LNCaP clone FGC (cell line): ENCODE measurements around the gene PLA2G2A.
"Not testable (repeated sequence)": the region's sequence is repeated elsewhere in the genome, so short reads cannot be mapped to it uniquely, and the experiment has no call there.

Experiments used
- DNase-seq: peaks from one replicate; pipeline ENCODE4 v3.0.0-alpha.2; 2011; ENCODE audit warnings: low read depth
- H3K4me3 ChIP-seq: 2 replicates; pipeline ENCODE4 v1.5.1; 2011; ENCODE audit warnings: mild to moderate bottlenecking, low read depth, low read length, control low read depth
- TF ChIP-seq, protein P1 (sequence below): IDR thresholded peaks from 2 replicates; pipeline ENCODE4 v1.5.1; 2012; ENCODE audit warnings: mild to moderate bottlenecking; ENCODE audit not compliant: control insufficient read depth, insufficient read depth; ENCODE audit errors: extremely low read depth

PLA2G2A gene

DNA sequence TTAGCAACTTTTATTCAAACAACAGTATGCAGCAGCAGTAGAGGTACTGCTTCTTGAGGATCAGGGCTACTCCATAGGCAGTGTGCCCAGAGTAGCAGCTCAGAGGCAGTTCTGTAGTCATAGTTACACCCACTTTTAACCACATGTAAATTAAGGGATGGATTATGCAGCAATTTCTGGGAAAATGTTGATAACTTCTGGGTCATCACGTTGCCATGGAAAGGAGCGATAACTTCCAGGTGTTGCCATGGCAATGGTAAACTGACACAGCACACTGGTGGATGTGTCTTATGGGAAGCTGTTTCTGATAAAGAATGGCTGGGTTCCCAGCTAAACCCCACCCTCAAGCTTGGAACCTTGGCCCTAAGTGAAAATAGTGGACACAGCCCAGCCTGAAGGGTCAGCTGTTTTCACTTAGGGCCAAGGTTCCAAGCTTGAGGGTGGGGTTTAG lies 29.0 kb upstream of the PLA2G2A start:
- TF ChIP-seq, protein P1, sequence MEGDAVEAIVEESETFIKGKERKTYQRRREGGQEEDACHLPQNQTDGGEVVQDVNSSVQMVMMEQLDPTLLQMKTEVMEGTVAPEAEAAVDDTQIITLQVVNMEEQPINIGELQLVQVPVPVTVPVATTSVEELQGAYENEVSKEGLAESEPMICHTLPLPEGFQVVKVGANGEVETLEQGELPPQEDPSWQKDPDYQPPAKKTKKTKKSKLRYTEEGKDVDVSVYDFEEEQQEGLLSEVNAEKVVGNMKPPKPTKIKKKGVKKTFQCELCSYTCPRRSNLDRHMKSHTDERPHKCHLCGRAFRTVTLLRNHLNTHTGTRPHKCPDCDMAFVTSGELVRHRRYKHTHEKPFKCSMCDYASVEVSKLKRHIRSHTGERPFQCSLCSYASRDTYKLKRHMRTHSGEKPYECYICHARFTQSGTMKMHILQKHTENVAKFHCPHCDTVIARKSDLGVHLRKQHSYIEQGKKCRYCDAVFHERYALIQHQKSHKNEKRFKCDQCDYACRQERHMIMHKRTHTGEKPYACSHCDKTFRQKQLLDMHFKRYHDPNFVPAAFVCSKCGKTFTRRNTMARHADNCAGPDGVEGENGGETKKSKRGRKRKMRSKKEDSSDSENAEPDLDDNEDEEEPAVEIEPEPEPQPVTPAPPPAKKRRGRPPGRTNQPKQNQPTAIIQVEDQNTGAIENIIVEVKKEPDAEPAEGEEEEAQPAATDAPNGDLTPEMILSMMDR, result no peak
- no peak overlapping the region for H3K4me3 ChIP-seq

DNA sequence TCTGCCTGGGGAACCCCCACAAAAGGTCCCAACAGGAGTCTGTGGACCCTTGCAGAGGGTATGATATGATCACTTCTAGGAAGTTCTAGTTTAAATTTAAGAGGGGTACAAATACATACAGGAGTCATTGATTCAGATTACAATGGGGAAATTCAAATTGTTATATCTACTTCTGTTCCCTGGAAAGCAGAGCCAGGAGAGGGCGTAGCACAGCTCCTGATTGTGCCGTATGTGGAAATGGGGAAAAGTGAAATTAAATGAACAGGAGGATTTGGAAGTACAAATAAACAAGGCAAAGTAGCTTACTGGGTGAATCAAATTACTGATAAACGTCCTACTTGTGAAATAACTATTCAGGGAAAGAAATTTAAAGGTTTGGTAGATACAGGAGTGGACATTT lies 19.4 kb upstream of the PLA2G2A start:
- DNase-seq, H3K4me3 ChIP-seq: not testable (repeated sequence)

More for the DNA sequence above, 29.0 kb upstream of the PLA2G2A start:
- DNase-seq, result no peak

GRCh38 chr1:19990689-19991088 lies 11.3 kb upstream of the PLA2G2A start:
- H3K4me3 ChIP-seq, result no peak overlapping the region
- TF ChIP-seq, protein P1, result no peak

DNA sequence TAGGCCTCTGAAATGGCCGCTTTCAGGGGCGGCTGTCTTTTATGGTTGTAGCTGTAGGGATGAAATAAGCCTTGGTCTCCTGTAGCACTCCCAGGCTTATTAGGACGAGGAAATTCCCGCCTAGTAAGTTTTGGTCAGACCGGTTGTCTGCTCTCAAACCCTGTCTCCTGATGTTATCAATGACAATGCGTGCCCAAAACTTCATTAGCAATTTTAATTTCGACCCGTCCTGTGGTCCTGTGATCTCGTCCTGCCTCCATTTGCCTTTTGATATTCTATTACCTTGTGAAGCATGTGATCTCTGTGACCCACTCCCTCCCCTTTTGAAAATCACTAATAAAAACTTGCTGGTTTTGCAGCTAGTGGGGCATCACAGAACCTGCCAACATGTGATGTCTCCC lies 10.8 kb upstream of the PLA2G2A start:
- DNase-seq, H3K4me3 ChIP-seq: not testable (repeated sequence)

More at GRCh38 chr1:19990689-19991088, 11.3 kb upstream of the PLA2G2A start:
- DNase-seq, result no peak

GRCh38 chr1:19988267-19989006 lies 9.0 kb upstream of the PLA2G2A start:
- no peak for DNase-seq
- TF ChIP-seq, protein P1, result no peak
- H3K4me3 ChIP-seq, result no peak overlapping the region

DNA sequence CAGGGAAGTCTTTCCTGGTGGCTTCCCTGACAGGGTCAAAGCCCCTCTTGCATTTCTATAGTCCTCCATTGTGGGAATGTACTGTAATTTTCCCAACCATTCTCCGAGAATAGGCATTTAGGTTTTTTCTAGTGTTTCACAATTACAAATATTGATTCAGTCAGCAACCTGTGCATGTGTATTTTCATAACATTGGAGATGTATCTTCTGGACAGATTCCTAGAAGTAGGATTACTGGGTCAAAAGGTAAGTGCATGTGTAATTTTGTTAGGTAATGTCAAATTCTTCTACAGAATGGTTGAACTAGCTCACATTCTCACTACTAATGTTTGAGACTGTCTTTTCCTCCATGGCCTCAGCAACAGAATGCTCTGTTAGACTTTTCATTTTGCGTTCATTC lies 8.3 kb upstream of the PLA2G2A start:
- no peak overlapping the region for H3K4me3 ChIP-seq
- DNase-seq, result no peak
- TF ChIP-seq, protein P1, result no peak

DNA sequence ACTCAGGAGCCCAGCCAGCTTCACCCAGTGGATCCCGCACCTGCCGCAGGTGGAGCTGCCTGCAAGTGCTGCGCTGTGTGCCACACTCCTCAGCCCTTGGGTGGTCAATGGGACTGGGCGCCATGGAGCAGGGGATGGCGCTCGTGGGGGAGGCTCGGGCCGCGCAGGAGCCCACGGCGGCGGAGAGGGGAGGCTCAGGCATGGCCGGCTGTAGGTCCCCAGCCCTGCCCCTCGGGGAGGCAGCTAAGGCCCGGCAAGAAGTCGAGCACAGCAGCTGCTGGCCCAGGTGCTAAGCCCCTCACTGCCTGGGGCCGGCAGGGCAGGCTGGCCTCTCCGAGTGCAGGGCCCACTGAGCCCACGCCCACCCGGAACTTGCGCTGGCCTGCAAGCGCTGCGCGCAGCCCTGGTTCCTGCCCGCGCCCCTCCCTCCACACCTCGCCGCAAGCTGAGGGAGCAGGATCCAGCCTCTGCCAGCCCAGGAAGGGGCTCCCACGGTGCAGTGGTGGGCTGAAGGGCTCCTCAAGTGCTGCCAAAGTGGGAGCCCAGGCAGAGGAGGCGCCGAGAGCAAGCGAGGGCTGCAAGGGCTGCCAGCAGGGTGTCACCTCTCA lies 5.1 kb upstream of the PLA2G2A start:
- not testable (repeated sequence) for H3K4me3 ChIP-seq, DNase-seq

GRCh38 chr1:19981507-19982312 lies 2.3 kb upstream of the PLA2G2A start:
- TF ChIP-seq, protein P1, result no peak
- no peak overlapping the region for H3K4me3 ChIP-seq
- DNase-seq, result no peak
